Measurements from ENCODE around the gene RTF2. TPM values are rescaled to one million over a fixed set of nuclear protein-coding genes. Genes with fewer than 3 reads are reported as not detected.

The RTF2 gene
- total RNA-seq, 5 donors from 2014 or later (not counting 1 experiment from before 2014, with no cell fraction given): 55.8 to 69.7 (median 64.8) TPM

- H3K9me3 Mint-ChIP-seq: no peaks in the 10 kb centered on the region
- peak overlapping the region; percentile 84 to 97 for H3K27ac Mint-ChIP-seq
- ChIA-PET POLR2A (interaction anchor here (1.3 to 2.4 kb wide), 3 partner anchors 9 to 11 kb away, joined by 3 to 16 read pairs (median 6); partner anchors contain the start of gene CASS4 (in 2 of the 2)), CTCF (interaction anchor here in 1 of 2 donors (0.5 kb wide), 2 partner anchors 11 kb away, joined by 3 read pairs; partner anchors contain the start of gene CASS4)
- Histone ChIP-seq H3K4me1 (ENCODE audit: control insufficient read depth in 1 of 2, extremely low read depth in 1 of 2, insufficient read depth in 2 of 2, low read length in 2 of 2) (peaks cover 28 to 49% of the 10 kb centered on the region in 2 experiments), H3K36me3 (ENCODE audit: control insufficient read depth in 2 of 2, extremely low read depth in 1 of 2, insufficient read depth in 1 of 2, low read length in 1 of 2) (no peaks in the 10 kb centered on the region), H3K27ac (ENCODE audit: low read length) (no peak overlapping the region), H3K9me3 (no peaks in the 10 kb centered on the region), H3K27me3 (replicated peaks in 1 of 2; ENCODE audit: control insufficient read depth in 2 of 2, extremely low read depth in 1 of 2, insufficient read depth in 2 of 2, low read length in 1 of 2) (no peaks in the 10 kb centered on the region), H3K4me3 (ENCODE audit: control insufficient read depth in 1 of 2, extremely low read depth in 1 of 2, low read length in 1 of 2) (no peak overlapping the region)
- no peaks in the 10 kb centered on the region for H3K27me3 Mint-ChIP-seq
- H3K4me3 Mint-ChIP-seq: no peak overlapping the region
- no peak for ATAC-seq (replicated peaks in 1 of 4)
- peaks cover 13% of the 10 kb centered on the region for H3K36me3 Mint-ChIP-seq
- no CpG with 5 or more reads among the region's 1 CpG for WGBS (ENCODE audit: insufficient coverage)
- no peak for DNase-seq
- H3K4me1 Mint-ChIP-seq: peaks cover 55 to 71% (median 64%) of the 10 kb centered on the region in 3 donors
These were observed 45.2 kb upstream of the RTF2 start for GRCh38 chr20:56423211-56423610.

- peak overlapping the region in 1 of 2 donors; percentile 22 for H3K27ac Mint-ChIP-seq
- POLR2A ChIA-PET: interaction anchor here (1.3 to 2.4 kb wide), 3 partner anchors 9 to 12 kb away, joined by 3 to 16 read pairs (median 6); partner anchors contain the start of gene CASS4 (in 2 of the 2)
- no peak for DNase-seq
These were observed 44.5 kb upstream of the RTF2 start for GRCh38 chr20:56423886-56424285.

DNA sequence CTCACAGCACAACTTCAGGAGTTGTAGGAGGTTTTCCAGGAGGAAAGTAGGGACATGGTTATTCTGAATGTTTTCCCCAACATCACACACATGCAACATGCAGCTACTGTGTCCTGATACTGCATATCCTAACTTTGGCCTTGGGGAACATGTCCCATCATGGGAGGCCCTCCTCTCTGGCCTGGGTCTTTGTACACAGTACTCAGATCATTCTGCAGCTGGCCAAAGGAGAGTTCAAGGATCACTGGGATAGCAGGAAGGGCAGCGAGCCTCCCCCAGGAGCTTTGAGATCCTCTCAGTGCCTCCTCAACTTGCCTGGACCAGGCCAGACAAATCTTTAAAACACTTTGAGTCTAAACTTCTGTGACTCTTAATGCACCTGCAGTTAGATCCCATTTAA lies 43.5 kb upstream of the RTF2 start:
- no peaks in the 10 kb centered on the region for H3K36me3 ChIP-seq (ENCODE audit: control insufficient read depth in 2 of 2, extremely low read depth in 1 of 2, insufficient read depth in 1 of 2, low read length in 1 of 2)
- no peak overlapping the region for H3K4me3 Mint-ChIP-seq
- ChIA-PET CTCF (interaction anchor here in 1 of 2 donors (0.6 kb wide), 1 partner anchor 89 kb away, joined by 3 read pairs; no protein-coding TSS in a partner anchor), POLR2A (interaction anchor here (0.6 to 1.0 kb wide), 4 partner anchors 10 to 19 kb away, joined by 3 to 12 read pairs (median 6); no protein-coding TSS in a partner anchor)
- H3K27ac ChIP-seq (ENCODE audit: low read length): no peak overlapping the region
- H3K4me3 ChIP-seq (ENCODE audit: control insufficient read depth in 1 of 2, extremely low read depth in 1 of 2, low read length in 1 of 2): no peak overlapping the region
- H3K27ac Mint-ChIP-seq: peak overlapping the region in 1 of 2 donors; percentile 52
- no peaks in the 10 kb centered on the region for H3K9me3 ChIP-seq
- DNase-seq (no peak), ATAC-seq (replicated peaks in 1 of 4) (no peak)
- 86% methylated on average over 1 of the region's 1 CpG for WGBS (ENCODE audit: insufficient coverage)
- no peaks in the 10 kb centered on the region for H3K9me3 Mint-ChIP-seq
- peaks cover 29 to 48% of the 10 kb centered on the region in 2 experiments for H3K4me1 ChIP-seq (ENCODE audit: control insufficient read depth in 1 of 2, extremely low read depth in 1 of 2, insufficient read depth in 2 of 2, low read length in 2 of 2)
- H3K36me3 Mint-ChIP-seq: peaks cover 13% of the 10 kb centered on the region
- no peaks in the 10 kb centered on the region for H3K27me3 ChIP-seq (replicated peaks in 1 of 2; ENCODE audit: control insufficient read depth in 2 of 2, extremely low read depth in 1 of 2, insufficient read depth in 2 of 2, low read length in 1 of 2)
- peaks cover 61 to 75% (median 69%) of the 10 kb centered on the region in 3 donors for H3K4me1 Mint-ChIP-seq
- H3K27me3 Mint-ChIP-seq: no peaks in the 10 kb centered on the region

More at GRCh38 chr20:56423886-56424285, 44.5 kb upstream of the RTF2 start:
- no peaks in the 10 kb centered on the region for H3K27me3 ChIP-seq (replicated peaks in 1 of 2; ENCODE audit: control insufficient read depth in 2 of 2, extremely low read depth in 1 of 2, insufficient read depth in 2 of 2, low read length in 1 of 2)
- WGBS (ENCODE audit: insufficient coverage): 80% methylated on average over 1 of the region's 1 CpG
- Mint-ChIP-seq H3K4me3 (no peak overlapping the region), H3K36me3 (peaks cover 11% of the 10 kb centered on the region), H3K9me3 (no peaks in the 10 kb centered on the region), H3K4me1 (peaks cover 55 to 71% (median 64%) of the 10 kb centered on the region in 3 donors), H3K27me3 (no peaks in the 10 kb centered on the region)
- no peak for ATAC-seq (replicated peaks in 1 of 4)
- H3K36me3 ChIP-seq (ENCODE audit: control insufficient read depth in 2 of 2, extremely low read depth in 1 of 2, insufficient read depth in 1 of 2, low read length in 1 of 2): no peaks in the 10 kb centered on the region
- H3K4me1 ChIP-seq (ENCODE audit: control insufficient read depth in 1 of 2, extremely low read depth in 1 of 2, insufficient read depth in 2 of 2, low read length in 2 of 2): peaks cover 28 to 49% of the 10 kb centered on the region in 2 experiments
- no peak overlapping the region for H3K27ac ChIP-seq (ENCODE audit: low read length)
- H3K4me3 ChIP-seq (ENCODE audit: control insufficient read depth in 1 of 2, extremely low read depth in 1 of 2, low read length in 1 of 2): no peak overlapping the region
- CTCF ChIA-PET: interaction anchor here in 1 of 2 donors (0.5 kb wide), 1 partner anchor 10 kb away, joined by 3 read pairs; no protein-coding TSS in a partner anchor
- no peaks in the 10 kb centered on the region for H3K9me3 ChIP-seq

DNA sequence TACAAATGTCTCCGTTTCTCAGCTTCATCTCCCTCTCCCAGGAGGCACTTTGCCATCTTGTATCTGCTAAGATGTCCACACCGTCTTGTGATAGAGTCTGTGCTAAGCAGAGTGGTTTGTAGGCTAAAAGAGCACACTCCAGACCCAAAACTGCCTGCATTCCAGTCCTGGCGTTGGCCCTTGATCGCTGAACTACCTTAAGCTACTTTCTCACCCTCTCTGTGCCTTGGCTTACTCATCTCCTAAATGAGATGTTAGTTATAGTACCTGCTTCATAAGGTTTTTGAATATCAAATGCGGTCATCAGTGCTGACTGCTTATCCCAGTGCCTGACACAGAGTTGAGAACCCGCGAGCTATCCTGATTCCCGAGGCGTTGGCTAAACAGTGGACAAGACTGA lies 42.4 kb upstream of the RTF2 start:
- no peak overlapping the region for H3K27ac ChIP-seq (ENCODE audit: low read length)
- H3K4me1 ChIP-seq (ENCODE audit: control insufficient read depth in 1 of 2, extremely low read depth in 1 of 2, insufficient read depth in 2 of 2, low read length in 2 of 2): peaks cover 26 to 45% of the 10 kb centered on the region in 2 experiments
- no peaks in the 10 kb centered on the region for H3K9me3 ChIP-seq
- H3K27ac Mint-ChIP-seq: no peak overlapping the region
- 100% methylated on average over 1 of the region's 9 CpGs for WGBS (ENCODE audit: insufficient coverage)
- H3K4me3 ChIP-seq (ENCODE audit: control insufficient read depth in 1 of 2, extremely low read depth in 1 of 2, low read length in 1 of 2): no peak overlapping the region
- no peaks in the 10 kb centered on the region for H3K9me3 Mint-ChIP-seq
- H3K27me3 ChIP-seq (replicated peaks in 1 of 2; ENCODE audit: control insufficient read depth in 2 of 2, extremely low read depth in 1 of 2, insufficient read depth in 2 of 2, low read length in 1 of 2): no peaks in the 10 kb centered on the region
- peaks cover 63 to 75% (median 71%) of the 10 kb centered on the region in 3 donors for H3K4me1 Mint-ChIP-seq
- H3K36me3 ChIP-seq (ENCODE audit: control insufficient read depth in 2 of 2, extremely low read depth in 1 of 2, insufficient read depth in 1 of 2, low read length in 1 of 2): no peaks in the 10 kb centered on the region
- H3K36me3 Mint-ChIP-seq: peaks cover 9% of the 10 kb centered on the region
- no peaks in the 10 kb centered on the region for H3K27me3 Mint-ChIP-seq
- ATAC-seq (replicated peaks in 1 of 4) (no peak), DNase-seq (no peak)
- no peak overlapping the region for H3K4me3 Mint-ChIP-seq
- ChIA-PET CTCF (interaction anchor here (0.8 to 1.8 kb wide), 2 partner anchors 14 to 26 kb away, joined by 3 to 11 read pairs; partner anchors contain the start of gene CASS4 (in 1 of the 2)), POLR2A (interaction anchor here in 1 of 2 donors (0.6 kb wide), 1 partner anchor 13 kb away, joined by 4 read pairs; no protein-coding TSS in a partner anchor)

GRCh38 chr20:56426926-56427325 lies 41.5 kb upstream of the RTF2 start:
- no peaks in the 10 kb centered on the region for H3K36me3 ChIP-seq (ENCODE audit: control insufficient read depth in 2 of 2, extremely low read depth in 1 of 2, insufficient read depth in 1 of 2, low read length in 1 of 2)
- CTCF ChIA-PET: interaction anchor here in 1 of 2 donors (0.7 to 1.8 kb wide), 2 partner anchors 14 to 15 kb away, joined by 3 to 11 read pairs; partner anchors contain the start of gene CASS4
- POLR2A ChIA-PET: interaction anchor here in 1 of 2 donors (0.6 kb wide), 1 partner anchor 37 kb away, joined by 3 read pairs; no protein-coding TSS in a partner anchor
- no peak overlapping the region for H3K27ac ChIP-seq (ENCODE audit: low read length)
- Mint-ChIP-seq H3K4me1 (peaks cover 55 to 72% (median 65%) of the 10 kb centered on the region in 3 donors), H3K4me3 (no peak overlapping the region), H3K9me3 (no peaks in the 10 kb centered on the region), H3K27ac (no peak overlapping the region), H3K36me3 (peaks cover 8% of the 10 kb centered on the region), H3K27me3 (no peaks in the 10 kb centered on the region)
- no peaks in the 10 kb centered on the region for H3K9me3 ChIP-seq
- DNase-seq (no peak), ATAC-seq (replicated peaks in 1 of 4) (no peak)
- no peaks in the 10 kb centered on the region for H3K27me3 ChIP-seq (replicated peaks in 1 of 2; ENCODE audit: control insufficient read depth in 2 of 2, extremely low read depth in 1 of 2, insufficient read depth in 2 of 2, low read length in 1 of 2)
- H3K4me1 ChIP-seq (ENCODE audit: control insufficient read depth in 1 of 2, extremely low read depth in 1 of 2, insufficient read depth in 2 of 2, low read length in 2 of 2): peaks cover 22 to 37% of the 10 kb centered on the region in 2 experiments
- no peak overlapping the region for H3K4me3 ChIP-seq (ENCODE audit: control insufficient read depth in 1 of 2, extremely low read depth in 1 of 2, low read length in 1 of 2)

- Histone ChIP-seq H3K36me3 (ENCODE audit: control insufficient read depth in 2 of 2, extremely low read depth in 1 of 2, insufficient read depth in 1 of 2, low read length in 1 of 2) (no peaks in the 10 kb centered on the region), H3K9me3 (no peaks in the 10 kb centered on the region), H3K27ac (ENCODE audit: low read length) (no peak overlapping the region), H3K27me3 (replicated peaks in 1 of 2; ENCODE audit: control insufficient read depth in 2 of 2, extremely low read depth in 1 of 2, insufficient read depth in 2 of 2, low read length in 1 of 2) (no peaks in the 10 kb centered on the region), H3K4me3 (ENCODE audit: control insufficient read depth in 1 of 2, extremely low read depth in 1 of 2, low read length in 1 of 2) (no peak overlapping the region), H3K4me1 (ENCODE audit: control insufficient read depth in 1 of 2, extremely low read depth in 1 of 2, insufficient read depth in 2 of 2, low read length in 2 of 2) (peaks cover 14 to 29% of the 10 kb centered on the region in 2 experiments)
- WGBS (ENCODE audit: insufficient coverage): no CpG with 5 or more reads among the region's 4 CpGs
- no peak for ATAC-seq (replicated peaks in 1 of 4)
- Mint-ChIP-seq H3K27me3 (no peaks in the 10 kb centered on the region), H3K4me3 (peak overlapping the region in 1 of 3 donors; percentile 83), H3K36me3 (peaks cover 5% of the 10 kb centered on the region), H3K27ac (peak overlapping the region; percentile 98), H3K9me3 (no peaks in the 10 kb centered on the region), H3K4me1 (peaks cover 47 to 67% (median 59%) of the 10 kb centered on the region in 3 donors)
- no peak for DNase-seq
- CTCF ChIA-PET: interaction anchor here in 1 of 2 donors (1.8 kb wide), 1 partner anchor 16 kb away, joined by 11 read pairs; the partner anchor contains the start of gene CASS4
- POLR2A ChIA-PET: interaction anchor here in 1 of 2 donors (1.1 kb wide), 1 partner anchor 15 kb away, joined by 4 read pairs; the partner anchor contains the start of gene CASS4
These were observed 40.6 kb upstream of the RTF2 start for GRCh38 chr20:56427797-56428196.
